NOMO-1 treated with dmso at 0.1 percent for 144 hours (cell line): Measurements from ENCODE around the gene SNX25.

Experiments used
- DNase-seq: peaks from one replicate; lab custom pipeline; 2025; ENCODE audit not compliant: unreplicated experiment; lab: John Stamatoyannopoulos, UW

SNX25 gene

DNA sequence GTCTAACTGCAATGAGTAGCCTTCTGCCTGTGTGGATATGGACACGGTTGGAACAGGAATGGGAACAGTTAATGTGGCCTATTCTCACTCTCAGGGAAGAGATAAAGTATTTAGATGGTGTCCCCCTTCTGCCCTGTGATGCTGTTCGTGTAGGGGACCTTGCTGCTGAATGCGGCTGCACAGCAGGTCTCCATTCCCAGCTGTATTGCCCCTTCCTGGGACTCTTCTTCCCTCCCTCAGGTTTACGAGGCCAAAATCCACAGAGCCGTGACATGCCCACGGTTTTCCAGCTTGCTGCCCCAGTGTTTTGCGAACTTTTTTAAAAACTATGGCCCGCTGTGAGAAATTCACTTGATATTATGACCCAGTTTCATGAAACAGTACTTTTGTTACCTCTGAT lies 50.3 kb downstream of the SNX25 start:
- no peak for DNase-seq

DNA sequence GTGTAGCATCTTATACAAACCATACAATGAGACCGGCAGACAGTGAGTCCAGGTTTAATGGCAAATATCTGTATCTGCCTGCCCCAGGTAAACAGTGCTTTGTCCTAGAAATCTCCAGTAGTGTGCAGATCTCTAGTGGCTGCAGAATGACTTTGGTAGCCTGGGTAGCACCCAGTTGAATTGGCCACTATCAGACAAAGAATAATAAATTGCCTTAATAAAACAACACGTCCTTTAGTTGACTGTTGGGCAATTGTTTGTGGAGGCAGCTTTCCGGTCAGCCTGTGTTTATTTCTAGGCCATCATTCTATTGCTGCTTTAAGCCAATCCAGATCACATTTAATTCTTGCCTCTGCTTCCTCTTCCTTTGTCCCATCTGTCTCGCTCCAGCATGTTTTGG lies 52.5 kb downstream of the SNX25 start:
- no peak for DNase-seq

DNA sequence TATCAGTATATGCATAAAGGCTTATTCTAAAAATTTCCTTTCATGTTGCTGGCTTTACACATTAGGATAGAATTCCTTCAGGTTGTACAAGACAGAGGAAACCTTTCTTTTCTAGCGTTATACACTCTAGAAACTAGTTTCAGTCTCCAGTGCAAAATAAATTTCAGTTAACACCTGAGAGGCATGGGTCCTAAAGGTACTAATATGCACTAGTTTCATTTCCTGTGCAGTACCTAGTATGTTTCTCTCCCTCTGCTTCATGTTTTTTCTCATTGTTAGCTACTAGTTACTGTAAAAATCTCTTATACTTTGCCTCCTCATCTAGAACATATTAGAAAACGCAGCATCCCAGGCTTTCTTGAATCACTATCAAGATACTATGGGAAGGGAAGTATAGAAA lies 54.0 kb downstream of the SNX25 start:
- no peak for DNase-seq

DNA sequence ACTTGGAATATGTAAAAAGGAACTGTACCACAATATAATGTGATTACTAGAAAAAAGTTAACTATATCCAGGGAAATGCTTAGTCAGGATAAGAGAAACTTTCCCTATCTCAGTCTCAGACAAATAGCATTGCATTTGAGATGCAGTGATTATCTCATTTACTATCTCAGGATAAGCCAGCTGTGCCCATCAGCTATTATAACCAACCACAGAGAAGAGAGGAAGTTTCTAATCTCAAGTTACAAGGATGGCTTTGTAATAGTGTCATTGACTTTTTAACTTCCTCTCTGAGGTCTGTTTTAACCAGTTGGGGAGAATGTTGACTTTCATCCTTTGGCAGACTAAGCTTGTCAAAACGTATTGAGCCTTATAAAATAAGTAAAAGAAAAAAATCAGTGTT lies 56.5 kb downstream of the SNX25 start:
- DNase-seq: peak; percentile 38

- no peak for DNase-seq
These were observed 59.9 kb downstream of the SNX25 start for GRCh38 chr4:185269286-185269685.

DNA sequence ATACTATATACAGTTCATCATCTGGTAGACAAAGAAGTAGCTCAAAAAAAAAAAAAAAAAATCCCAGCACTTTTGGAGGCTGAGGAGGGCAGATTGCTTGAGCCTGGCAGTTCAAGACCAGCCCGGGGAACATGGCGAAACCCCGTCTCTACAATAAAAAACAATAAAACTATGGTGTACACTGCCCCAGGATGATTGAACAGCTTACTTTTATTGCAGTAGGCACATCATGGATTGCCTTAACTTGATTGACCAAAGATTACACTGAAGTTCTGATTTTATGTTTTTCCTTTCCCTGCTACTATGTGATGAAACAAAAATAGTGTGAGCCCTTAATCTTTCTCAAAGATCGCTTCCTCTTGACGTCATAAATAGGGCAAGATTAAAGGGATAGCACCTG lies 60.6 kb downstream of the SNX25 start:
- no peak for DNase-seq

DNA sequence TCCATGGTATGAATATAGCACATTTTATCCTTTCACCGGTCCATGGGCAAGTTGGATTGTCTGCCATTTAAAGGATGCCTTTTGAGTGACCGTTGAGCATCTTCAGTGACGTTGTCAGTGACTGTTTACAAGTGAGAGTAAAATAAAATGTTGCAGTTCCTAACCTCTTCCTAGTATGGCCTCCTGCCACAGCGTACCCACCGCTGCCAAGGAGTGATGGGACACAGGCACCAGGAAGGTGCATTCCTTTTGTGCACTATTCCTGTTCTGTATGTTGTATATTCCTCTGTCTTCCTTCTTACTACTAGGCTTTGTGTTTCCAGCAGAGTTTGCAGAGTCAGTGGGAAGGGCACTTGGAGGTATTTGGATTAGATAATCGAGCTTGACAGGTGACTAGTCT lies 61.5 kb downstream of the SNX25 start:
- no peak for DNase-seq

DNA sequence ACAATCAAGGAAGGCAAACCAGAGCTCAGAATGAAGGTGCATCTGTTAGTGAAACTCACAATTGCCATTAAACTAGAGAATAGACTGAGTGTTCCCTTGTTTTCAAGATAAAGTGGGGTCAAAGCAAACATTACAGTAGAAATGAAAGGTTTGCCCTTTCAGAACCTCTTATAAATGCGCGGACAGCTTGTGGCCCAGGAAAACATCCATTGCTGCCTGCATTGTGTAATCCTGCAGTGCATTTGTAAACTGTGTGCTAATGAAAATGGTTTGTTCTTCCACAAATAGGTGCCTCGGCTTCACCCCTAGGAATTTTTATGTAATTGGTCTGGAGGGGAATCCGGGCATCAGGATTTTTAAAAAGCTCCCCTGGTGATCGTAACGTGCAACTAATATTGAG lies 62.8 kb downstream of the SNX25 start:
- no peak for DNase-seq

- DNase-seq: no peak
These were observed 66.1 kb downstream of the SNX25 start for GRCh38 chr4:185275501-185275900.

DNA sequence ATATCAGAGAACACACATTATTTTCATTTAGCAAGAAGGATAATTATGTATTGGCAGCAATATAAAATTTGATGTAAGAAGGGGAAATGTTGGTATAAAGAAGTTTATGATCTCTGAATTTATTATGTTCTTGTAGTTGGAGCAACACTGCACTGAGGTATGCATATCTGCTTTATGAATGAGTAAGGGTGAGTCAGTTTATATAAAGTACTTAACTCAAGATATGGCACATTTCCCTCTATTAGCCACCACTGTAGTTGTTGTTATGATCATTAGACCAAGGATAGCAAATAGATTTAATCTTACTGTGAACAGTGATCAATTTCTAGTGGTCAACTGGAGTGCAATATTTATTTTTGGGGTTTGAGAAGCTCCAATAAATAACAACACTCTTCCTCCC lies 66.6 kb downstream of the SNX25 start:
- DNase-seq: no peak

GRCh38 chr4:185278716-185279115 lies 69.3 kb downstream of the SNX25 start:
- no peak for DNase-seq

- DNase-seq: no peak
These were observed 71.2 kb downstream of the SNX25 start for GRCh38 chr4:185280608-185281007.

GRCh38 chr4:185282968-185283367 lies 73.6 kb downstream of the SNX25 start:
- no peak for DNase-seq

GRCh38 chr4:185283723-185284122 lies 74.3 kb downstream of the SNX25 start:
- DNase-seq: no peak

- DNase-seq: no peak
These were observed 76.4 kb downstream of the SNX25 start for GRCh38 chr4:185285632-185286393.

DNA sequence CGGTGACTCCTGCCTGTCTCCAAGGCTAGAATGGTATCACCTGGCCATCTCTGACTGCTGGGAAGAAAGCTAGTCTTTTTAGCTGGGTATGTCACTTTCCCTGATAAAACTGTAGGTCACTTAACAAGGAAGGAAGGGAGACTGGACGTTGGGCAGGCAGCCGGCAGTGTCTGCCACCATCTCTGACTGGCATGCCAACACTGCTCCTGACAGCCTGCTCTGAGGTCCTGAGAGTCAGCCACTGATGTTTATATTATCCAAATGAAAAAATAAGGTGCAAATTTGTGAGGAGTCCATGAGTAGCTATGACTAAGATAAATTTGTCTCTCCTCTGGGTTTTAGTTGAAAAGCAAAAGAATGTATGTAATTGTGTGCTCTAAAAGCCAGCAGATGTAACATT lies 77.2 kb downstream of the SNX25 start:
- DNase-seq: no peak

GRCh38 chr4:185287031-185287430 lies 77.6 kb downstream of the SNX25 start:
- DNase-seq: no peak

GRCh38 chr4:185290018-185290607 lies 80.7 kb downstream of the SNX25 start:
- no peak for DNase-seq

DNA sequence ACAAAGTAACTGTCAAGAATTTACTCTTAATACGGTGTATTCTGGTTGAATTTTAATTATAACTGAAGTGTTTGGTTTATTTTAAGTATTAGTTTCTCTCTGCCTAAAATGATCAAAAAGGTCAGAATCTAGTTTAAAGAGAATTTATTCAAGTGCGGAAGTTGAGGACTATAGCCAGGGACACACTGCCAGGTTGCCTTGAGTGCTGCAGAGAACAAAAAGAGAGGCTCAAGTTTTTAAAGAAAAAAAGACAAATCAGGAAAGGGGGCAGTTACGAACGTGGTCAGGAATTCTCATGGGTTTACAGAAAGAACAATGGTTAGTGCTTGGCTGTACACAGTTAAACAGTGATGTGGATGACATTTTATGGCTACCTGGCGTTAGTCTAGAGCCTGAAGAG lies 81.3 kb downstream of the SNX25 start:
- no peak for DNase-seq

GRCh38 chr4:185293202-185293601 lies 83.8 kb downstream of the SNX25 start:
- DNase-seq: no peak

DNA sequence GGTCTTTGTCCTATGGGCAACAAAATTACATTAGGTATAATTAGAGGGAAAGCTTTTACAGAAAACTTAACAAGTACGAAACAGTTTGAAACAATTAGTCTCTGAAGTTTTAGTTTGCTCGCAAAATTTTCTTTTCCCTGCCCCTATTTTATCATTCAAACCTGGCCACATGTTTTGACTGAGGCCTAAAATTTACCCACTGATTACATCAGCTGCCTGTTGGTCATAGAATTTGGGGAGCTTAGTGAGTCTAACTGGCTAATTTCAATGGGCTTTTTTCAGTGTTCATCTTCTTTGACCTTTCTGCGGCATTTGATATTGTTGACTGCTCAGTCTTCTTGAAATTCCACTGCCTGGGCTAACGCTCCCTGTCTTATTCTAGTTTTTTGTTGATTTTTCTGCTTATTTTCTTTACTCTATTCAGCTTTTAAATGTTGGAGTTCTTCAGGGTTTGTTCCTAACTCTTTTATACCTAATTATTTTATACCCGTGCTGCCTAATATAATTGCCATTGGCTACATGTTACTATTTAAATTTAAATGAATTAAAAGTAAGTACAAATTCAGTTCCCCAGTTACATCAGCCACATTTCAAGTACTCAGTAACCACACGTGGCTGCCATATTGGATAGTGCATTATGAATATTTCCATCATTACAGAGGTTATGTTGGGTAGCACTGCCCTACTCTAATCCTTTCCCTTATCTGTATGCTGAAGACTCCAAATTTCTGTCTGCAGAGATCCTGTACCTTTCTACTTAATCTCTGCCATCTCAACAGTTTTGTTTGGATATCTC lies 87.5 kb downstream of the SNX25 start:
- no peak for DNase-seq

DNA sequence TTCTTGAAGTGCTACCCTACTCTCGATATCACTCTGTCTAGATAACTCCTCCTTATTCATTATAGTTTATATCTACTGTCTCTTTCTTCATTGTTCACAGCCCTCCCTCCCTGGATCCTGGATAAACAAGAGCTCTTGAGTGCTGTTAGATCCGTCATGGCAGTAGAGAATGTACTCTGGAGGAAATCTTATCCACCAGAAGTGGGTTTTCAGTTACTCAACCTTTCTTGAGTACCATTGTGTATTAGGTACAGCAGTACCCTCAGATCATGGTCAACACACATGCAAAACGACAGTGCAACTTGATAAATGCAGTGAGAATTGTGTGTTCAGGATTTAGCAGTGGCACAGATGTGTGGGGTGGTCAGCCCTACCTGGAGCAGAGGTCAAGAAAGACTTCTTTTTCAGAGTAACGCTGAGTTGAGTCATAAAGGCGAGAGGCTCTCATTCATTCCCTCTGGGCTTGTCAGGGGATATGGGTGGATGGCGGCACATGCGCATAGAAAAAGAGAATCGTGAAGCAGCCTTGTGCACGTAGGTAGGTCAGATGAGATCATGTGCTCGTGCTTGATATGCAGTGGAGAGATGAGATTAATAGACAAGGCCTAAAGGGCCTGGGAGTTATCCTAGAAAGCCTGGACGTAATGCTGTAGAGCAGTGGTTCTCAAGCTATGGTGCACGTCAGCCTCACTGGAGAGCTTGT lies 89.5 kb downstream of the SNX25 start:
- no peak for DNase-seq
